ENCODE measurements around the gene MRNIP.

GRCh38 chr5:179883163-179883562, 24.5 kb upstream of the MRNIP start:
- TF ChIP-seq CTCF (IDR thresholded peaks at IDR 0.05; ENCODE audit: insufficient read depth, low read length, poor library complexity, severe bottlenecking) (no peak), EZH2phosphoT487 (conservative IDR thresholded peaks at IDR 0.05; ENCODE audit: low read length) (no peak)

Data from SU-DHL-6 (cell line).